DND-41 (cell line): ENCODE results near the gene ADCY4.

Experiments
- ATAC-seq: fragments of 200-7000 bp; cut with Tn5 transposase; 3 replicates; pipeline ENCODE4 v1.9.1; 2021; ENCODE audit warnings: low read depth; ENCODE audit not compliant: insufficient read depth
- DNase-seq: peaks from one replicate; pipeline ENCODE4 v3.0.0-alpha.2; 2020
- H2AFZ ChIP-seq: 2 replicates; pipeline ENCODE4 v1.6.0; 2012; ENCODE audit warnings: low read depth, low read length
- H3K27ac ChIP-seq: 2 replicates; pipeline ENCODE4 v1.5.1; 2012; ENCODE audit warnings: low read length, inconsistent platforms
- H3K27me3 ChIP-seq: fragments of 200-600 bp; sonication (generic); 2 replicates; pipeline ENCODE4 v1.6.0; 2012; ENCODE audit warnings: low read length, mild to moderate bottlenecking, inconsistent platforms; ENCODE audit not compliant: insufficient read depth, poor library complexity
- H3K36me3 ChIP-seq: 2 replicates; pipeline ENCODE4 v1.5.1; 2012; ENCODE audit warnings: low read length, inconsistent platforms; ENCODE audit not compliant: insufficient read depth
- H3K4me1 ChIP-seq: 2 replicates; pipeline ENCODE4 v1.5.1; 2012; ENCODE audit warnings: mild to moderate bottlenecking, low read length; ENCODE audit not compliant: insufficient read depth
- H3K4me2 ChIP-seq: 2 replicates; pipeline ENCODE4 v1.6.0; 2012; ENCODE audit warnings: mild to moderate bottlenecking, moderate library complexity, low read length, inconsistent platforms; ENCODE audit not compliant: insufficient read depth
- H3K4me3 ChIP-seq, 2 experiments: fragments of 200-600 bp in 1 of 2; shearing (Covaris generic) in 1 of 2; 2 replicates each; pipeline ENCODE4 v1.5.1; 2012 to 2016; ENCODE audit warnings: inconsistent platforms in 2 of 2, low read length in 2 of 2, mild to moderate bottlenecking in 2 of 2, low read depth in 1 of 2, moderate library complexity in 1 of 2
- H3K79me2 ChIP-seq: 2 replicates; pipeline ENCODE4 v1.6.0; 2012; ENCODE audit warnings: low read length, inconsistent platforms; ENCODE audit not compliant: insufficient read depth
- H3K9ac ChIP-seq: 2 replicates; pipeline ENCODE4 v1.6.0; 2012; ENCODE audit warnings: low read depth, mild to moderate bottlenecking, inconsistent platforms, low read length, moderate library complexity
- H3K9me3 ChIP-seq: 2 replicates; pipeline ENCODE4 v1.5.1; 2012; ENCODE audit warnings: low read length, moderate library complexity, mild to moderate bottlenecking, inconsistent platforms; ENCODE audit not compliant: insufficient read depth, severe bottlenecking
- H4K20me1 ChIP-seq: 2 replicates; pipeline ENCODE4 v1.6.0; 2012; ENCODE audit warnings: low read length; ENCODE audit not compliant: insufficient read depth
- CTCF ChIP-seq: IDR thresholded peaks from 2 replicates; pipeline ENCODE4 v1.5.1; 2012; ENCODE audit warnings: borderline replicate concordance, low read length, moderate library complexity, mild to moderate bottlenecking; ENCODE audit not compliant: poor library complexity, severe bottlenecking; ENCODE audit errors: extremely low read depth
- EZH2 ChIP-seq: IDR thresholded peaks from 3 replicates; pipeline ENCODE4 v1.6.1; 2012; ENCODE audit warnings: borderline replicate concordance, low read depth, mild to moderate bottlenecking, moderate library complexity, low read length, inconsistent platforms; ENCODE audit not compliant: severe bottlenecking

ADCY4 gene

GRCh38 chr14:24378327-24378726, 43.5 kb upstream of the ADCY4 start:
- Histone ChIP-seq H3K27me3 (peaks cover 19% of the 10 kb centered on the region), H4K20me1 (no peaks in the 10 kb centered on the region), H2AFZ (no peak overlapping the region), H3K79me2 (no peaks in the 10 kb centered on the region), H3K4me2 (no peak overlapping the region), H3K36me3 (no peaks in the 10 kb centered on the region), H3K9me3 (no peaks in the 10 kb centered on the region), H3K4me1 (no peaks in the 10 kb centered on the region), H3K9ac (no peak overlapping the region), H3K27ac (no peak overlapping the region), H3K4me3 (no peak overlapping the region)
- no peak for TF ChIP-seq EZH2
- no peak for TF ChIP-seq CTCF
- ATAC-seq (no peak), DNase-seq (no peak)

GRCh38 chr14:24377657-24378056, 42.8 kb upstream of the ADCY4 start:
- no peak overlapping the region for H3K9ac ChIP-seq
- TF ChIP-seq EZH2 (no peak), CTCF (no peak)
- no peak overlapping the region for H2AFZ ChIP-seq
- DNase-seq (no peak), ATAC-seq (no peak)
- H3K9me3 ChIP-seq = no peaks in the 10 kb centered on the region
- no peak overlapping the region for H3K4me3 ChIP-seq
- H3K36me3 ChIP-seq = no peaks in the 10 kb centered on the region
- no peaks in the 10 kb centered on the region for H4K20me1 ChIP-seq
- H3K4me1 ChIP-seq = no peaks in the 10 kb centered on the region
- no peak overlapping the region for H3K4me2 ChIP-seq
- H3K79me2 ChIP-seq = no peaks in the 10 kb centered on the region
- H3K27me3 ChIP-seq = peaks cover 14% of the 10 kb centered on the region
- no peak overlapping the region for H3K27ac ChIP-seq

- H3K4me2 ChIP-seq = no peak overlapping the region
- peaks cover 14% of the 10 kb centered on the region for H3K27me3 ChIP-seq
- H3K9ac ChIP-seq = no peak overlapping the region
- H3K79me2 ChIP-seq = no peaks in the 10 kb centered on the region
- H3K9me3 ChIP-seq = no peaks in the 10 kb centered on the region
- DNase-seq = no peak
- no peak overlapping the region for H2AFZ ChIP-seq
- H3K27ac ChIP-seq = no peak overlapping the region
- H3K36me3 ChIP-seq = no peaks in the 10 kb centered on the region
- H4K20me1 ChIP-seq = no peaks in the 10 kb centered on the region
- H3K4me1 ChIP-seq = no peaks in the 10 kb centered on the region
- TF ChIP-seq EZH2 = no peak
- no peak for TF ChIP-seq CTCF
- no peak overlapping the region for H3K4me3 ChIP-seq
- ATAC-seq = no peak
Measured at GRCh38 chr14:24377126-24377525, 42.3 kb upstream of the ADCY4 start.

GRCh38 chr14:24376448-24377070, 41.7 kb upstream of the ADCY4 start:
- Histone ChIP-seq H3K27ac (no peak overlapping the region), H3K79me2 (no peaks in the 10 kb centered on the region), H2AFZ (no peak overlapping the region), H4K20me1 (no peaks in the 10 kb centered on the region), H3K27me3 (peaks cover 15% of the 10 kb centered on the region), H3K9me3 (no peaks in the 10 kb centered on the region), H3K4me3 (no peak overlapping the region), H3K9ac (no peak overlapping the region), H3K4me2 (no peak overlapping the region), H3K36me3 (no peaks in the 10 kb centered on the region), H3K4me1 (no peaks in the 10 kb centered on the region)
- no peak for ATAC-seq
- no peak for TF ChIP-seq CTCF
- no peak for DNase-seq
